Heart left ventricle (tissue), 16 donors: Measurements from ENCODE around the gene RIOX2. TPM values are rescaled to one million over a fixed set of nuclear protein-coding genes. Genes with fewer than 3 reads are reported as not detected.

Source experiments
- ATAC-seq, 4 donors: fragments of 200-7000 bp; cut with Tn5 transposase; one replicate each; pipeline ENCODE4 v1.9.1; 2020 to 2022; ENCODE audit warnings: moderate library complexity in 4 of 4, mild to moderate bottlenecking in 3 of 4, moderate number of reproducible peaks in 1 of 4
- DNase-seq, 5 donors: peaks; one replicate each; pipeline ENCODE4 v3.0.0-alpha.2; 2020
- H3K27ac ChIP-seq, 12 donors: fragments of 200-600 bp; sonication (generic) in 4 of 12; one replicate each; pipeline versions ENCODE4 v1.5.0 to v1.8.0; 2016 to 2022; ENCODE audit warnings: mild to moderate bottlenecking in 2 of 12
- H3K27me3 ChIP-seq, 9 donors: fragments of 200-600 bp; sonication (generic) in 2 of 9; one replicate each; pipeline versions ENCODE4 v1.5.1 to v1.8.0; 2016 to 2022; ENCODE audit warnings: mild to moderate bottlenecking in 3 of 9
- H3K36me3 ChIP-seq, 9 donors: fragments of 200-600 bp; sonication (generic) in 2 of 9; one replicate each; pipeline versions ENCODE4 v1.5.0 to v1.8.0; 2018 to 2022; ENCODE audit warnings: mild to moderate bottlenecking in 2 of 9
- H3K4me1 ChIP-seq, 12 donors: fragments of 200-600 bp; sonication (generic) in 4 of 12; one replicate each; pipeline versions ENCODE4 v1.5.0 to v1.8.0; 2016 to 2022; ENCODE audit warnings: mild to moderate bottlenecking in 3 of 12
- H3K4me3 ChIP-seq, 12 donors: fragments of 200-600 bp; sonication (generic) in 4 of 12; one replicate each; pipeline versions ENCODE4 v1.5.0 to v1.8.0; 2017 to 2022; ENCODE audit warnings: mild to moderate bottlenecking in 9 of 12, moderate library complexity in 4 of 12
- H3K9me3 ChIP-seq, 12 donors: fragments of 200-600 bp; sonication (generic) in 4 of 12; one replicate each; pipeline versions ENCODE4 v1.5.0 to v1.8.0; 2016 to 2022; ENCODE audit warnings: mild to moderate bottlenecking in 1 of 12
- POLR2A ChIP-seq, 2 donors: fragments of 450-650 bp; IDR thresholded peaks; one replicate each; pipeline ENCODE4 v1.6.1; 2017; ENCODE audit warnings: antibody characterized with exemption in 2 of 2, mild to moderate bottlenecking in 2 of 2, moderate library complexity in 2 of 2
- WGBS, 4 donors: extraction: QIAGEN DNeasy Blood & Tissue Kit in 2 of 4; methylation state at CpG; one replicate each; pipeline versions ENCODE4 v1.1.5 to v1.1.7; 2013 to 2018; 5-methylcytosine and 5-hydroxymethylcytosine counted together
- intact Hi-C, 10 donors: fragments of 100-400 bp; cut with DNase I; formaldehyde crosslinking; loops; one replicate each; pipeline versions ENCODE4 v1.11.1 to v1.14.2; 2022
- polyA plus RNA-seq, 2 donors: library from polyadenylated mRNA; stranded (reverse); fragments of 200-250 nt; gene quantifications; one replicate each; pipeline ENCODE4 v1.2.3, GENCODE V29; 2013
- total RNA-seq, 9 donors: library from RNA; depleted of rRNA in 2 of 9; stranded (reverse); fragments of >200 nt in 2 of 9; fragmentation: NEBNext Ultra II Directional in 3 of 9; extraction: Animal tissue kit (Norgen Biotek cat#: 25700) in 3 of 9; gene quantifications; one replicate each; pipeline versions ENCODE4 v1.1.0 to v1.2.4, GENCODE V29; 2016 to 2023
- TF ChIP-seq, protein P1 (sequence below), 12 donors: fragments of 200-600 bp; sonication (generic) in 4 of 12; IDR thresholded peaks; one replicate each; pipeline versions ENCODE4 v1.5.0 to v1.8.0; 2018 to 2022; ENCODE audit warnings: antibody characterized with exemption in 12 of 12, mild to moderate bottlenecking in 5 of 12
- donor health status: ischemic (EF 13 %, LVEDD 7.1; RV severe dilation, severe dysfunction).
- donor health status: healthy with polysubstance abuse.
- donor health status: DM: no; HTN: yes; CAD: no.
- donor health status: DM: no; HTN: no; CAD: no.
- donor health status: ischemic (EF 25% LVEDD 6.9; RV normal size, moderate dysfunction).
- donor health status: ischemic (EF 25% LVEDD 5.7; RV mildly dilated, moderate dysfunction).
- donor health status: healthy.
- donor health status: DM: yes; HTN: yes; CAD: no.
- donor health status: ischemic (EF 35%, LVEDD 5.7; RV mildly dilated, moderate dysfunction).
- donor health status: nonischemic (EF 11% LVEDD 7.7; RV severe dilation, severe dysfunction).
- donor health status: DM: yes; HTN: yes; CAD: no.
- donor health status: PGD.
- donor health status: ischemic (EF 29% LVEDD 5.4; RV normal size, mild dysfunction).
- donor health status: nonischemic (EF 23%, LVEDD 6.1; RV moderate dilation, normal function).

Gene RIOX2
- total and polyA plus RNA-seq, 11 donors, result 8.9 to 15.9 (median 12.1) TPM

DNA sequence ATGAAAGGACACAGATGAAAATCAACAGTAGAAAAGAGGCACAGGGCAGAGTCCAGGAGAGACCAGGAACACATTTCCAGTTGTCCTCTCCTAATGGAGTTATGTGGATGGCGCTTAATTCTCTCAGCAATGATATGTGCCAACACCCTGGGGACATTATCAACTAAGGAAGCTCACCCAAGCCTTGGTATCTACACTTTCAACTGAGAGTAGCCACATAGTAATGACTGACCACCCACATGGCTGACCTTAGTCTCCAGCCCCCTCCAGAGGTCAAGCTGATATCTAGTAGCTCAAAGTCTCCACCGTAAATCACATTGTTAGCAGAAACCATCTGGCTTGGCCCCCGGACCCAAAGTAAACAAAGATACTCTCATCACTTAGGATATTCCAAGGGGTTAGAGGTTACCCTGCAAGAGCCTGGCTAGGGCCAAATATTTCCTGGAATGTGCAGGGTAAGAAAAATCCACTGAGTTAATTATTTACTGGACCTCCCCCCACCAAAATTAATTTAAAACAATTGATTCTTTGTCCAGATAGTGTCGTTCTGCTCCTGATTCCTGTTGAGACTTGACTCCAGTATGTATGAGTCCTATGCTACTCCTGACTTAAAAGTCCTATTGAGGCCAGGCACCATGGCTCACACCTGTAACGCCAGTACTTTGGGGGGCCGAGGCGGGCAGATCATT, 38.1 kb upstream of the RIOX2 start:
- H3K9me3 ChIP-seq, result peaks cover 0 to 4% (median 0%) of the 10 kb centered on the region in 12 donors
- ATAC-seq (no peak), DNase-seq (no peak)
- H3K4me3 ChIP-seq, result no peak overlapping the region
- WGBS, 4 donors, result 83 to 89% (median 83%) methylated on average over 7 of the region's 7 CpGs
- no peak overlapping the region for H3K27ac ChIP-seq
- TF ChIP-seq, protein P1, sequence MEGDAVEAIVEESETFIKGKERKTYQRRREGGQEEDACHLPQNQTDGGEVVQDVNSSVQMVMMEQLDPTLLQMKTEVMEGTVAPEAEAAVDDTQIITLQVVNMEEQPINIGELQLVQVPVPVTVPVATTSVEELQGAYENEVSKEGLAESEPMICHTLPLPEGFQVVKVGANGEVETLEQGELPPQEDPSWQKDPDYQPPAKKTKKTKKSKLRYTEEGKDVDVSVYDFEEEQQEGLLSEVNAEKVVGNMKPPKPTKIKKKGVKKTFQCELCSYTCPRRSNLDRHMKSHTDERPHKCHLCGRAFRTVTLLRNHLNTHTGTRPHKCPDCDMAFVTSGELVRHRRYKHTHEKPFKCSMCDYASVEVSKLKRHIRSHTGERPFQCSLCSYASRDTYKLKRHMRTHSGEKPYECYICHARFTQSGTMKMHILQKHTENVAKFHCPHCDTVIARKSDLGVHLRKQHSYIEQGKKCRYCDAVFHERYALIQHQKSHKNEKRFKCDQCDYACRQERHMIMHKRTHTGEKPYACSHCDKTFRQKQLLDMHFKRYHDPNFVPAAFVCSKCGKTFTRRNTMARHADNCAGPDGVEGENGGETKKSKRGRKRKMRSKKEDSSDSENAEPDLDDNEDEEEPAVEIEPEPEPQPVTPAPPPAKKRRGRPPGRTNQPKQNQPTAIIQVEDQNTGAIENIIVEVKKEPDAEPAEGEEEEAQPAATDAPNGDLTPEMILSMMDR (IDR thresholded peaks at IDR 0.05), result no peak
- no peak for TF ChIP-seq POLR2A (IDR thresholded peaks at IDR 0.05)
- peaks cover 0 to 23% (median 0%) of the 10 kb centered on the region in 12 donors for H3K4me1 ChIP-seq
- intact Hi-C loops, result no loop called here
- H3K27me3 ChIP-seq, result no peaks in the 10 kb centered on the region
- no peaks in the 10 kb centered on the region for H3K36me3 ChIP-seq

DNA sequence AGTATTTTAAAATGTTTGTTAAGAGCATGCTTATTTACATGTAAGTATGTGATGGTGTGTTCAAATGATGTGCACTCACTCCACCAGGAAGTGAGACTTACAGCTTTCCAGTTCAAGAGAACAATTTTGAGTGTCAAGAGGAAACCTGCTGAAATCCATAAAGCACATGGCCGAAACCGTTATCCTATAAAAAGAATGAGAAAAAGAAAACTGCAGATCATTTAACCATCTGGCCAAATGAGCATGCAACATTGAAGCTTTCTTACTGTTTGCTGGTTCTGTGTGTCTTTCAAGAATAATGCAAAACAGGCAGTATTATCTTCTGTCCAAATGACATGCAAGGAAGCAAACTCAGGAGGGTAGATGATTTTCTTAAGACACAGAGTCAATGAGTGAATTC, 36.6 kb upstream of the RIOX2 start:
- no peak overlapping the region for H3K4me3 ChIP-seq
- H3K36me3 ChIP-seq, result no peaks in the 10 kb centered on the region
- intact Hi-C loops, result no loop called here
- no peak for ATAC-seq
- 44 to 52% (median 48%) methylated on average over 2 of the region's 2 CpGs for WGBS, 4 donors
- DNase-seq, result no peak
- TF ChIP-seq, protein P1 (IDR thresholded peaks at IDR 0.05), result no peak
- no peak for TF ChIP-seq POLR2A (IDR thresholded peaks at IDR 0.05)
- peaks cover 0 to 15% (median 0%) of the 10 kb centered on the region in 12 donors for H3K4me1 ChIP-seq
- H3K27me3 ChIP-seq, result no peaks in the 10 kb centered on the region
- peaks cover 0 to 4% (median 0%) of the 10 kb centered on the region in 12 donors for H3K9me3 ChIP-seq
- H3K27ac ChIP-seq, result no peak overlapping the region

DNA sequence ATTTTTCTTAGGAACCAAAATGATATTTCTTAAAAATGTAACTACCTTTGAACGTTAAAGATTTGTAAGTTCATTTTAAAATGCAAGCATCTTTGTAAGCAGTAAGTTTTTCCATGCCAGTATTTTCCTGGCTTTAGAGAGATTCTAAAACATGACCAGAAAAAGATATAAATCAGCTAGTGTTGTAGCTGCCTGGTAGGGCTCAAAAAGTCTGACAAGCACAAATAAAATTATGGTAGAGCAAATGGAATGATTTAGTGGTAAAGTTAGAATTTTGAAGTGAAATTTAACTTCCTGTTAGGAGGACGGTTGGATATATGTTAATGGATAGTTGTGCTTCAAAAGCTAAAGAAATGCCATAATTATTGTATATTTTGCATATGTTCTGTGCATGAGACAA, 33.2 kb upstream of the RIOX2 start:
- no peak for DNase-seq
- H3K36me3 ChIP-seq, result no peaks in the 10 kb centered on the region
- no peaks in the 10 kb centered on the region for H3K27me3 ChIP-seq
- WGBS, 4 donors, result 85 to 88% (median 87%) methylated on average over 2 of the region's 2 CpGs
- intact Hi-C loops, result no loop called here
- no peaks in the 10 kb centered on the region for H3K4me1 ChIP-seq
- no peak overlapping the region for H3K4me3 ChIP-seq
- no peaks in the 10 kb centered on the region for H3K9me3 ChIP-seq
- no peak for ATAC-seq
- TF ChIP-seq, protein P1 (IDR thresholded peaks at IDR 0.05), result no peak
- no peak for TF ChIP-seq POLR2A (IDR thresholded peaks at IDR 0.05)
- H3K27ac ChIP-seq, result no peak overlapping the region

DNA sequence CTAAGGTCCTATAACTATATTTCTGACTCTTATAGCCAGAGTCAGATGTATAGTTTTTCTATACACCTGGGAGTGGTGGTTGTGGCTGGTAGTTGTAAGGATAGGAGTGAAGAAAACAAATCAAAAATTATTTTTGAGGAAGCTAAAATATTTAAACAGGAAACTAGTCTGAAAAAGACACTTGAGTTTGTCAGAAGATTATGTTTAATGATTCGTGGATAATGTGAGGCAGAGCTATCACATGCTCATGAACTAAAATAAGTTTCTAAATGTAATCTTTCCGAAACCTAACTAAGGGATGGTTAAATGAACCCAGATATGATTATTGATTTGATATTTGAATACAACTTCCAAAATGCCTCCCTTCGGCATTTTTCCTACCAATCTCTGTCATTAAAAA, 32.5 kb upstream of the RIOX2 start:
- ATAC-seq (no peak), DNase-seq (no peak)
- no peaks in the 10 kb centered on the region for H3K36me3 ChIP-seq
- H3K9me3 ChIP-seq, result no peaks in the 10 kb centered on the region
- H3K27ac ChIP-seq, result no peak overlapping the region
- WGBS, 4 donors, result 76 to 80% (median 79%) methylated on average over 3 of the region's 3 CpGs
- intact Hi-C loops, result no loop called here
- TF ChIP-seq POLR2A (IDR thresholded peaks at IDR 0.05), result no peak
- TF ChIP-seq, protein P1 (IDR thresholded peaks at IDR 0.05), result no peak
- no peaks in the 10 kb centered on the region for H3K4me1 ChIP-seq
- H3K4me3 ChIP-seq, result no peak overlapping the region
- H3K27me3 ChIP-seq, result no peaks in the 10 kb centered on the region
